Activated naive CD8-positive, alpha-beta T cell treated with anti-CD3 and anti-CD28 coated beads for 36 hours (primary cell): ENCODE results near the gene PLAGL2. TPM values are rescaled to one million over a fixed set of nuclear protein-coding genes. Genes with fewer than 3 reads are reported as not detected.
A peak's percentile ranks its signal among the peaks of the same experiment; 100 is the strongest.
"Not testable (repeated sequence)": the region's sequence is repeated elsewhere in the genome, so short reads cannot be mapped to it uniquely, and the experiment has no call there.

Experiments used
- DNase-seq: peaks from one replicate; pipeline ENCODE4 v3.0.0; 2021
- H3K27ac Mint-ChIP-seq: one replicate; pipeline ENCODE4 v1.8.0; 2022; ENCODE audit warnings: mild to moderate bottlenecking, moderate library complexity, mixed read lengths
- H3K27me3 Mint-ChIP-seq: one replicate; pipeline ENCODE4 v1.8.0; 2022; ENCODE audit warnings: mild to moderate bottlenecking, mixed read lengths
- H3K36me3 Mint-ChIP-seq: one replicate; pipeline ENCODE4 v1.8.0; 2021; ENCODE audit warnings: mild to moderate bottlenecking, mixed read lengths
- H3K4me1 Mint-ChIP-seq: one replicate; pipeline ENCODE4 v1.8.0; 2021; ENCODE audit warnings: mixed read lengths
- H3K4me3 Mint-ChIP-seq: one replicate; pipeline ENCODE4 v1.8.0; 2022; ENCODE audit warnings: mild to moderate bottlenecking, moderate library complexity, mixed read lengths
- H3K9me3 Mint-ChIP-seq: one replicate; pipeline ENCODE4 v1.8.0; 2022; ENCODE audit warnings: mixed read lengths
- total RNA-seq, 2 experiments: library from RNA; stranded (reverse); gene quantifications; one replicate each; pipeline ENCODE4 v1.2.3, GENCODE V29; 2021

PLAGL2 gene, protein sequence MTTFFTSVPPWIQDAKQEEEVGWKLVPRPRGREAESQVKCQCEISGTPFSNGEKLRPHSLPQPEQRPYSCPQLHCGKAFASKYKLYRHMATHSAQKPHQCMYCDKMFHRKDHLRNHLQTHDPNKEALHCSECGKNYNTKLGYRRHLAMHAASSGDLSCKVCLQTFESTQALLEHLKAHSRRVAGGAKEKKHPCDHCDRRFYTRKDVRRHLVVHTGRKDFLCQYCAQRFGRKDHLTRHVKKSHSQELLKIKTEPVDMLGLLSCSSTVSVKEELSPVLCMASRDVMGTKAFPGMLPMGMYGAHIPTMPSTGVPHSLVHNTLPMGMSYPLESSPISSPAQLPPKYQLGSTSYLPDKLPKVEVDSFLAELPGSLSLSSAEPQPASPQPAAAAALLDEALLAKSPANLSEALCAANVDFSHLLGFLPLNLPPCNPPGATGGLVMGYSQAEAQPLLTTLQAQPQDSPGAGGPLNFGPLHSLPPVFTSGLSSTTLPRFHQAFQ
- 10 to 100 TPM; 86.9 to 87.2 TPM for total RNA-seq

DNA sequence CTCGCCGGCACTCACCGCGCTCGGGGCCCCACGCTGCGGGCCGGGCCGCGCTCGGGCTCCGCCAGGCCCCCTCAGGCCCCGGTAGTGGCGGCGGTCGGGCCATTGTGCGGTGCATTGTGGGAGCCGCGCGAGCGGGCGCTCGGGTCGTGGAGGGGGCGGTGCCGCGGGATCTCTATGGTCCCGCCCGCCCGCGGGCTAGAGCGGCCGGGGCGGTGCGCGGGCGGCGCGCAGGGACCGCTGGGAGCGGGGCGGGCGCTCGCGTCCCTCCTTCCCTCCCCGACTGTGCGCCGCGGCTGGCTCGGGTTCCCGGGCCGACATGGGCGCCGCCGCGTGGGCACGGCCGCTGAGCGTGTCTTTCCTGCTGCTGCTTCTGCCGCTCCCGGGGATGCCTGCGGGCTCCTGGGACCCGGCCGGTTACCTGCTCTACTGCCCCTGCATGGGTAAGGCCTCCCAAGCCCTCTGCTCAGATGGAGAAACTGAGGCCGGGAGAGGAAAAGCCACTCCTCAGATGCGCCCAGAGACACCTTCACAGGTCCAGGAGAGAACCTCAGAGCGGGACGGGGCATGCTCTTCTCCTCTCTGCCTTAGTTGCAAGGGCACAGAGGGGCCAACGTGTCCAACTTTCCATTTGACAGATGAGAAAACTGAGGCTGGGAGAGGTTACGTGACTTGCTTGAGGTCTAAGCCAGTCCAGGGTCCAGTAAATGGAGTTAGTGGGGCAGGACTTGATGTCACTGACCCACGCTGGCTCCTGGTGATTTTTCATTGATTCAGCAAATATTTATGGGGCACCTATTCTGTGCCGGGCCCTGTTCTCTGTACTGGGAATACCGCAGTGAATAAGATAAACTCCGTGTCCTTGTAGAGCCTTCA lies at the start of gene PLAGL2, which contains the start of gene POFUT1:
PLAGL2 (minus strand) TSS at position 118 of the 873 bp plus-strand sequence. CDS start 5,565 bp downstream, outside the sequence.
POFUT1 (plus strand) TSS at position 255 of the 873 bp plus-strand sequence; CDS start at position 317, 62 bp downstream.
- DNase-seq = peak; percentile 96
- Mint-ChIP-seq H3K36me3 (peaks cover 81% of the 10 kb centered on the region), H3K27me3 (no peaks in the 10 kb centered on the region), H3K4me1 (peaks cover 58% of the 10 kb centered on the region), H3K27ac (peak within 1 kb of the TSS; percentile 98), H3K9me3 (no peaks in the 10 kb centered on the region), H3K4me3 (peak within 1 kb of the TSS; percentile 100)

DNA sequence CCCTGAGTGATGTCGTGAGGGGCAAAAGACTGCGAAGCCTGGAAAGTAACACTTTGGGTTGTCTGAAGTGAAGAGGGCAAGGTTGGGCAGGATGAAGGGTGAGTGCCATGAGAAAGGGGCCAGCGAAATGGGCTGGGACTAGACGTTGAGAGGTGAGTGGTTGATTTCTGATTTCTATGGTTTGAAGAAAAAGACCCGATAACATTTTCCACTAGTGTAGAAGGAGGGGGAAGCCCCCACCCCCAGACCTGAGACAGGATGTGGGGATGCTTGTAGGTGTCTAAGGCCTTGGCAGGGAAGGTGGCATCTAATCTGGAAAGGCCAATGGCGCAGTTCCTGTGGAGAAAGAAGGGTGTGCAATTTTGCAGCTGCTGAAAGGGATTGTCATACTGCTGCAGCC lies 44.6 kb upstream of the PLAGL2 start:
- peak; percentile 88 for DNase-seq
- H3K27me3 Mint-ChIP-seq = no peaks in the 10 kb centered on the region
- H3K27ac Mint-ChIP-seq = peak overlapping the region; percentile 97
- H3K4me3 Mint-ChIP-seq = peak overlapping the region; percentile 62
- H3K4me1 Mint-ChIP-seq = peaks cover 62% of the 10 kb centered on the region
- peaks cover 21% of the 10 kb centered on the region for H3K36me3 Mint-ChIP-seq
- peaks cover 18% of the 10 kb centered on the region for H3K9me3 Mint-ChIP-seq

DNA sequence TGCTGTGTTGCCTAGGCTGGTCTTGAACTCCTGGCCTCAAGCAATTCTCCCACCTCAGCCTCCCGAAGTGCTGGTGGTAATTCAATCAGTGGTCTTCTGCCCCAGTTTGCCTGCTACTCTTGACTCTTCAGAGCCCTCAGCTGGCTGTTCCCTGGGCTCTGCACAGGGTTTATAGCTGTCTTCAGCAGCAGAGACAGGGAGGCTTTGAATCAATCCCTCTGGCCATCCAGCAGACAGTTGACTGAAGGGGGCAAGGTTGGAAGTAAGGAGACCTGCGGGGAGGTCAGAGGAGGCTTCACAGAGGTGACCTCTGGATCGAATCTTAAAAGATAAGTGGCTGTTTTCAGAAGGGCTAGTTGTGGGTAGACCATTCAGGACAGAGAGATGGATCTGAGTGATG lies 43.9 kb upstream of the PLAGL2 start:
- H3K27ac Mint-ChIP-seq = peak overlapping the region; percentile 97
- no peak for DNase-seq
- H3K9me3 Mint-ChIP-seq = peaks cover 18% of the 10 kb centered on the region
- no peaks in the 10 kb centered on the region for H3K27me3 Mint-ChIP-seq
- H3K36me3 Mint-ChIP-seq = peaks cover 21% of the 10 kb centered on the region
- H3K4me3 Mint-ChIP-seq = peak overlapping the region; percentile 62
- H3K4me1 Mint-ChIP-seq = peaks cover 55% of the 10 kb centered on the region

DNA sequence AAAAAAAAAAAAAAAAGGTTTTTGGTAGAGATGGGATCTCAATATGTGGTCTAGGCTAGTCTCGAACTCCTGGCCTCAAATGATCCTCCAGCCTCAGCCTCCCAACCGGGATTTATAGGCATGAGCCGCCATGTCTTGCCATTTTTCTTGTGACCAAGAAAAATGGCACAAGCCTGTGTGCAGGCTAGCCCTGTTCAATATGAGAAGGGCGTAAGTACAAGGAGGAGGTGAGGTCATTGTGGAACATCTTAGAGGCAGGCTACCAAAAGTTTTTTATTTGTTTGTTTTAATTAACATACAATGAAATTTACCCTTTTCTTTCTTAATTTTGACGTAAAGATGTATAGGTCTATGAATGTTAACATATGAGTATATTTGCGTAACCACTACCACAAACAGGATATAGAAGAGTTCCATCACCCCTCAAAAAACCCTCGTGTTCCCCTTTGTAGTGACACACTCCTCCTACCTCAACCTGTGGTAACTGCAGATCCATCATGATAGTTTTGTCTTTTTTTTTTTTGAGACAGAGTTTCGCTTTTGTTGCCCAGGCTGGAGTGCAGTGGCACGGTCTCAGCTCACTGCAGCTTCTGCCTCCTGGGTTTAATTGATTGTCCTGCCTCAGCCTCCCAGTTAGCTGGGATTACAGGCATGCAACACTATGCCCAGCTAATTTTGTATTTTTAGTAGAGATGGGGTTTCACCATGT lies 41.6 kb upstream of the PLAGL2 start:
- peak; percentile 47 for DNase-seq
- peaks cover 43% of the 10 kb centered on the region for H3K4me1 Mint-ChIP-seq
- peaks cover 18% of the 10 kb centered on the region for H3K9me3 Mint-ChIP-seq
- no peak overlapping the region for H3K4me3 Mint-ChIP-seq
- H3K27ac Mint-ChIP-seq = peak overlapping the region; percentile 91
- peaks cover 21% of the 10 kb centered on the region for H3K36me3 Mint-ChIP-seq
- H3K27me3 Mint-ChIP-seq = no peaks in the 10 kb centered on the region

DNA sequence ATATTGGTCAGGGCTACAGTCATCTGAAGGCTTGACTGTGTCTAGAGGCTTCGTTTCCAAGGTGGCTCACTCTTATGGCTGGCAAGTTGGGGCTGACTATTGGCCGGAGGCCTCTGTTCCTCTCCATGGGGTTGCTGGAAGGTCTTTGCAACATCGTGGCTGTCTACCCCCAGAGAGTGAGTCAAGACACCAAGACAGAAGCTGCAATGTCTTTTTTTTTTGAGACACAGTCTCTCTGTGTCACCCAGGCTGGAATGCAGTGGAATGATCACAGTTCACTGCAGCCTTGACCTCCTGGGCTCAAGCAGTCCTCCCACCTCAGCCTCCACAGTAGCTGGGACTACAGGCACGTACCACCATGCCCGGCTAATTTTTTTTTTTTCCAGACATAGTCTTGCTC lies 40.5 kb upstream of the PLAGL2 start:
- Mint-ChIP-seq H3K9me3 (peaks cover 11% of the 10 kb centered on the region), H3K4me3 (no peak overlapping the region), H3K27me3 (no peaks in the 10 kb centered on the region), H3K4me1 (peaks cover 36% of the 10 kb centered on the region), H3K36me3 (peaks cover 14% of the 10 kb centered on the region), H3K27ac (peak overlapping the region; percentile 91)
- DNase-seq = no peak

DNA sequence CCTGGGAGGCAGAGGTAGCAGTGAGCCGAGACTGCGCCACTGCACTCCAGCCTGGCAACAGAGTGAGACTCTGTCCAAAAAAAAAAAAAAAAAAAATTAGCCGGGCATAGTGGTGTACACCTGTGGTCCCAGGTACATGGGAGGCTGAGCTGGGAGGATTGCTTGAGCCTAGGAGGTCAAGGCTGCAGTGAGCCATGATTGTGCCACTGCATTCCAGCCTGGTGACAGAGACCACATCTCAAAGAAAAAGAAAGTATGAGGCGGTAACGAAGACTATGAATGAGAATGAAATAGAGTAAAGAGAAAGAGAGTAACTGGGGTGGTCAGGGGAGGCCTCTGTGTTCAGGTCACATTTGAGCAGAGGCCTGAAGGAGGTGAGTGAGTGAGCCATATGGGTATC lies 38.7 kb upstream of the PLAGL2 start:
- H3K27me3 Mint-ChIP-seq, H3K27ac Mint-ChIP-seq, H3K4me3 Mint-ChIP-seq, H3K36me3 Mint-ChIP-seq, DNase-seq, H3K9me3 Mint-ChIP-seq: not testable (repeated sequence)
- H3K4me1 Mint-ChIP-seq = peaks cover 21% of the 10 kb centered on the region

DNA sequence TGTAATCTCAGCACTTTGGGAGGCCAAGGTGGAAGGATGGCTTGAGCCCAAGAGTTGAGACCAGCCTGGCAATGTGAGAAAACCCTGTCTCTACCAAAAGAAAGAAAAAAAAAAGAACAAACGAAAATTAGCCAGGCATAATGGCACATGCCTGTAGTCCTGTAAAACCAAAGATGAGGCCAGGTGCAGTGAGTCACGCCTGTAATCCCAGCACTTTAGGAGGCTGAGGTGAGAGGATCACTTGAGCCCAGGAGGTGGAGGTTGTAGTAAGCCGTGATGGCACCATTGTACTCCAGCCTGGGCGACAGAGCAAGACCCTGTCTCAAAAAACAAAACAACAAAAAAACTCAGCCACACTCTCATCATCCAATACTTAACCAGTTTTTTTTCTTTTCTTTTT lies 37.4 kb upstream of the PLAGL2 start:
- Mint-ChIP-seq H3K4me1 (peaks cover 27% of the 10 kb centered on the region), H3K27ac (peak overlapping the region; percentile 6), H3K36me3 (no peaks in the 10 kb centered on the region), H3K27me3 (no peaks in the 10 kb centered on the region), H3K9me3 (no peaks in the 10 kb centered on the region), H3K4me3 (no peak overlapping the region)
- no peak for DNase-seq

DNA sequence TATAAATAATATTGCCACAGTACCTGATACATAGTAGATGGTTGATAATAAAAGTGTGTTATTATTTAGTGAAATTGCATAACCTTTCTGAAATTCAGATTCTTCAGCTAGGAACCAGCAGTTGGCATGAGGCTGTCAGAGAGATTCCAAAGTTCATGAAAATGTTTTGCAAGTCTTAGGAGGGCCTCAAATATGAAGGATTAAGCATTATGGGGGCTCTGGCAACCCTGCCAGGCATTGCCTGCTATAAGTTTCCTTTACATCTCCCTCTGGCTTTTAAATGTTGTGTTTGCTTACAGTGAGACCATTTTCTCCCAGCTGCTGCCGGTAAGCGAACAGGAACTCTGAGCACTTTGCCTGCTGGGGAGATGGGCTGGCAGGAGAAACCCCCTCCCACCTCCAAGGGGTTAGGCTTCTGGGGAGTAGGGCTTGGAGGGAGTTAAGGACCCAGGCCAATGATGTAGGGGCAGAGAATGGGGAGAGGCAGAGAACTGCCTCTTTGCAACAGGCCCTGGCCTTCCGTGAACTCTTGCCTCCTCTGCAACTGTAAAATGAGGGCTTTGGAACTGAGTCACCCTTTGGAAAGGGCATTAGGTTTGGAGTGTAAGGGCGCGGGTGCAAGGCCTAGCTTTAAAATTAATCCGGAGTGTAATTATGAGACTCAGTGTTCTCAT lies 36.7 kb upstream of the PLAGL2 start:
- no peaks in the 10 kb centered on the region for H3K36me3 Mint-ChIP-seq

DNA sequence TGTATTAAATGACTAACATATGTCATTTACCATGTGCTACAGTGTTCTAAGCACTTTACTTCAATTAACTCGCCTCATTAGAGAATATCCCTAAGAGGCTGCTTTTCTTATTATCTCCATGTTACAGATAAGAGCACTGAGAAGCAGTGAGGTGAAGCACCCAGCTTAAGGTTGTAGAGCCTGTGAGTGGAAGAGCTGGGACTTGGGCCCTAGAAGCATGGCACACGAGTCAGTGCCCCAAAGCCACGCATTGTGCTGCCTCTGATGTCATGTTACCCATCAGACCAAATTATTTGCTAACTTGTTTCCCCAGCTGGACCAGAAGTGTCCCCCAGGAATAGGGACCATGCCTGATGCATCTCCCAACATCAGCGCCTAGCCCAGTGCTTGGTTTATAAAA lies 34.3 kb upstream of the PLAGL2 start:
- no peaks in the 10 kb centered on the region for H3K9me3 Mint-ChIP-seq
- peaks cover 20% of the 10 kb centered on the region for H3K4me1 Mint-ChIP-seq
- no peak overlapping the region for H3K27ac Mint-ChIP-seq
- H3K4me3 Mint-ChIP-seq = no peak overlapping the region
- no peaks in the 10 kb centered on the region for H3K27me3 Mint-ChIP-seq
- DNase-seq = no peak
- H3K36me3 Mint-ChIP-seq = peaks cover 7% of the 10 kb centered on the region

More for the DNA sequence above, 36.7 kb upstream of the PLAGL2 start:
- Mint-ChIP-seq H3K4me1 (peaks cover 25% of the 10 kb centered on the region), H3K9me3 (no peaks in the 10 kb centered on the region), H3K27ac (peak overlapping the region; percentile 6), H3K27me3 (no peaks in the 10 kb centered on the region), H3K4me3 (no peak overlapping the region)
- no peak for DNase-seq

DNA sequence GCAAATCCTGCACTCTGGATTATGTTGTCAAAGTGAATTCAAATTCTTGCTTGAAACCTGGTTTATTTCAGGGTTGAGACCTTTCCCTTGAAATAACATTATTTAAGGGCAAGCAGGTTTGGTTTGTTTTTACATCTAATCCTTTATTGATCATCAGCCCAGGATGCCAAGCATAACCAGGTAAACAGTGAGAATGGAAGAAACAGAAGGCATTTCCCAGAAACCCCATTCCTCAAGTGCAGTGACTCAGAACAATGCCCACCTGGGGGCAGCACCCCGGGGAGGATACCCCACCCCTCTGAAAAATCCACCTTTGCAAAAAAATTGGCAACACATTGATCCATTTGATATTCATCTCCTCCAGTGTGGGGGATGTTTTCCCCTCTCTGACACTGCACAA lies 32.7 kb upstream of the PLAGL2 start:
- H3K4me1 Mint-ChIP-seq = peaks cover 21% of the 10 kb centered on the region
- DNase-seq = no peak
- H3K36me3 Mint-ChIP-seq = peaks cover 15% of the 10 kb centered on the region
- peak overlapping the region; percentile 68 for H3K27ac Mint-ChIP-seq
- H3K9me3 Mint-ChIP-seq = no peaks in the 10 kb centered on the region
- H3K27me3 Mint-ChIP-seq = no peaks in the 10 kb centered on the region
- H3K4me3 Mint-ChIP-seq = no peak overlapping the region

DNA sequence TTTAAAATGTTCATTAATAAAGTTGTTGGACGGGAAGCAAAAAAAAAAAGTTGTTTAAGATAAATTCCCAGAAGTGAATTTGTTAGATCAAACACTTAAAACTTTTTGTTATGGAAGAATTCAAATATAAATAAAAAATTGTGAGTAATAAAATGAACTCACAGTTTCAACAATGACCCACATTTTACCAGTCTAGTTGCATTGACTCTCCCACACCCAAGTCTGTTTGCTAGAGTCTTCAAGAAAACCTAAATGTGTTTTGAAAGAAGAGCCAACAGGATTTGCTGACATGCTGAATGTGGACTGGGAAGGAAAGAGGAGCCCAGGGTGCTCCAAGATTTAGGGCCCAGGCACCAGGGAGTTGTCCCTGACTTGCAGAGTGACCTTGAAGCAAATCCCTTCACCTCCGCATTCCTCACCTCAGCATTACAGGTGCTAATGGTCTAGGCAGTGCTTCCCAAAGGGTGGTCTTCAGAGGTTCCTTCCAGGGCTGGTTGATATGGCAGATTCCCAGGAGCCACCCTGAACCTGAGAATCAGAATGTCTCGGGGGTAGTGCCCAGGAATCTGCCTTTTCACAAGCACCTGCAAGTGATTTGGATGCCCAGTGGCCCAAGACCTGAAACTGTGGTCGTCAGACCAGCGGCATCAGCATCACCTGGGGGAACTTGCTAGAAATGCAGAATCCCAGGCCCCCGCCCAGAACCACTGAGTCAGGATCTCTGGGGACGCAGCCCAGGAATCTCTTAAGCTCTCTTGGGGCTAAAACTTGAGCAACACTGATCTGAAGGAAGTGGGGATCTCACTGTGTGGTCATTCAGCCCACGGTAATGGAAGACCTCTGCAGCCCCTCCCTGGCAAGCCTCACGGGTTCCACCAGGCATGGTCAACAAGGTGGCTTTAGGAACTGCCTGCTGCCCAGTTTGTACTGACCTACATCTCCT lies 31.2 kb upstream of the PLAGL2 start:
- Mint-ChIP-seq H3K27me3 (no peaks in the 10 kb centered on the region), H3K27ac (peak overlapping the region; percentile 20), H3K9me3 (no peaks in the 10 kb centered on the region), H3K4me1 (peaks cover 23% of the 10 kb centered on the region), H3K36me3 (peaks cover 26% of the 10 kb centered on the region), H3K4me3 (no peak overlapping the region)
- DNase-seq = no peak

DNA sequence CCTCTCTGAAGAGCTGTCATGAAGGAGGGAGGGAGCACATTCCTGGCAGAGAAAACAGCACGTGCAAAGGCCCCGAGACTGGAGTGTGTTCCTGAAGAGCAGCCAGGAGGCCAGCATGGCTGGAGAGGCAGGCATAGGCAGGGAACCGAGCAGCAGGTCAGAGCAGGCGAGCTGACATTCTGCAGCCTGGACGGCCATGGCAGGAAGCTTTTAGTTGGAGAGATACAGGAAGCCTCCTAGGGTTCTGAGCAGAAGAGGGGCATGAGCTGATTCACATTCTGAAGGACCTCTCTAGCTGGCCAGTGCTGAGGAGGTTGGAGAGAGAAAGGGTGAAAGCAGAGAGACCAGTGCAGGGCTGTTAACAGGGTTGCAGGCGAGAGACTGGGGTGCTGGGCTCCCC lies 29.9 kb upstream of the PLAGL2 start:
- no peaks in the 10 kb centered on the region for H3K27me3 Mint-ChIP-seq
- H3K4me3 Mint-ChIP-seq = no peak overlapping the region
- H3K27ac Mint-ChIP-seq = peak overlapping the region; percentile 9
- H3K36me3 Mint-ChIP-seq = peaks cover 39% of the 10 kb centered on the region
- no peaks in the 10 kb centered on the region for H3K9me3 Mint-ChIP-seq
- no peak for DNase-seq
- peaks cover 36% of the 10 kb centered on the region for H3K4me1 Mint-ChIP-seq

DNA sequence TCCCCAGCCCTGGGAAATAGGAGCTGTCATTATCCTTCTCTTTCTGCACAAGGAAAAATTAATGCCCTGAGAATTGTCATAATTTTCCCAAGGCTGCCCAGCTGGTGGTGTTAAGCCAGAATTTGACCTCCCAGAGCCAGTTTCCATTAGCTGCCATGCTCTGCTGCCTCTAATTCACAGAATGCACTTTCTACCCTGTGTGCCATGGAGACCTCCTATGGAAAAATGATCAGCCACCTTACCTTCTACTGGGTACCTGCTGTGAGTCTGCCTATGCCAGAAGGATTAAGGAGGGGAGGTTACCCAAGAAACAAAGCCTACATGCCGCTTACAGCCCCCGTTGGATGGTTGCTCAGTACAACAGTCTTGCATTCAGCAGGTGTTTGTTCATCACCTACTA lies 29.3 kb upstream of the PLAGL2 start:
- no peaks in the 10 kb centered on the region for H3K9me3 Mint-ChIP-seq
- peaks cover 40% of the 10 kb centered on the region for H3K4me1 Mint-ChIP-seq
- H3K27me3 Mint-ChIP-seq = no peaks in the 10 kb centered on the region
- no peak for DNase-seq
- H3K27ac Mint-ChIP-seq = peak overlapping the region; percentile 9
- H3K4me3 Mint-ChIP-seq = no peak overlapping the region
- peaks cover 43% of the 10 kb centered on the region for H3K36me3 Mint-ChIP-seq
